ENCODE data around the gene MIDN.
A peak's percentile ranks its signal among the peaks of the same experiment; 100 is the strongest.

MIDN gene

GRCh38 chr19:1290703-1291651, 42.6 kb downstream of the MIDN start:
- POLR2A ChIA-PET = interaction anchor here (0.6 to 0.7 kb wide), 3 partner anchors 21 to 76 kb away, joined by 3 read pairs; no protein-coding TSS in a partner anchor
- peaks cover 8% of the 10 kb centered on the region for H3K4me1 ChIP-seq (ENCODE audit: control insufficient read depth, insufficient read depth, low read length)
- H3K4me3 ChIP-seq (ENCODE audit: low read depth, low read length) = no peak overlapping the region

GRCh38 chr19:1291761-1292418, 43.5 kb downstream of the MIDN start:
- CTCF ChIA-PET = no interaction called here
- H3K4me1 ChIP-seq (ENCODE audit: control insufficient read depth, insufficient read depth, low read length) = 0 out of 2 replicates have a peak, but pooled peaks cover 3% of the 10 kb centered on the region
- H3K4me3 ChIP-seq (ENCODE audit: low read depth, low read length) = no peak overlapping the region
- H3K9me3 ChIP-seq (ENCODE audit: control insufficient read depth, insufficient read depth, low read depth, low read length) = no peaks in the 10 kb centered on the region
- H3K27ac ChIP-seq (ENCODE audit: extremely low read depth, low read depth, low read length) = no peak overlapping the region
- TF ChIP-seq EGR2 (tag by site-specific recombination; IDR thresholded peaks at IDR 0.05; ENCODE audit: low read depth) = peak; percentile 44
- TF ChIP-seq ZNF792 (tag by site-specific recombination; IDR thresholded peaks at IDR 0.05) = 0 out of 2 replicates have a peak, but pooled peaks have one; percentile 72
- TF ChIP-seq ZNF521 (tag by site-specific recombination; IDR thresholded peaks at IDR 0.05) = no peak
- TF ChIP-seq ZFHX2 (tag by site-specific recombination; conservative IDR thresholded peaks at IDR 0.05) = peak; percentile 54
- TF ChIP-seq CTCF (tag by site-specific recombination; IDR thresholded peaks at IDR 0.05) = no peak
- peak; percentile 22; the same call in 1 of the 2 replicates for TF ChIP-seq PATZ1 (tag by site-specific recombination; IDR thresholded peaks at IDR 0.05)
- peak; percentile 39 for TF ChIP-seq ZIC2 (tag by site-specific recombination; IDR thresholded peaks at IDR 0.05)
- 0 out of 2 replicates have a peak, but pooled peaks have one; percentile 7 for TF ChIP-seq IKZF3 (tag by site-specific recombination; IDR thresholded peaks at IDR 0.05)
- TF ChIP-seq ZBTB8A (tag by site-specific recombination; IDR thresholded peaks at IDR 0.05) = 0 out of 2 replicates have a peak, but pooled peaks have one; percentile 7
- POLR2A ChIA-PET = interaction anchor here (0.6 to 0.7 kb wide), 2 partner anchors 22 to 75 kb away, joined by 3 read pairs; no protein-coding TSS in a partner anchor
- H3K36me3 ChIP-seq (ENCODE audit: control insufficient read depth in 2 of 2, insufficient read depth in 1 of 2, low read length in 2 of 2) = no peaks in the 10 kb centered on the region

More at GRCh38 chr19:1290703-1291651, 42.6 kb downstream of the MIDN start:
- CTCF ChIA-PET = no interaction called here
- peak; percentile 52 for TF ChIP-seq KLF1 (tag by site-specific recombination; IDR thresholded peaks at IDR 0.05)
- TF ChIP-seq GLIS1 (tag by site-specific recombination; IDR thresholded peaks at IDR 0.05) = peak; percentile 29; the same call in 1 of the 2 replicates
- TF ChIP-seq GLIS2 (tag by site-specific recombination; IDR thresholded peaks at IDR 0.05) = peak; percentile 6; the same call in 1 of the 2 replicates
- TF ChIP-seq ZNF350 (tag by site-specific recombination; IDR thresholded peaks at IDR 0.05) = no peak
- TF ChIP-seq KLF17 (tag by site-specific recombination; IDR thresholded peaks at IDR 0.05) = 0 out of 2 replicates have a peak, but pooled peaks have one; percentile 44
- TF ChIP-seq ZNF830 (tag by site-specific recombination; IDR thresholded peaks at IDR 0.05; ENCODE audit: low read depth) = no peak
- TF ChIP-seq ZEB2 (tag by site-specific recombination; IDR thresholded peaks at IDR 0.05) = 0 out of 2 replicates have a peak, but pooled peaks have one; percentile 12
- peak; percentile 24; the same call in 1 of the 2 replicates for TF ChIP-seq SP2 (tag by site-specific recombination; IDR thresholded peaks at IDR 0.05)
- H3K27ac ChIP-seq (ENCODE audit: extremely low read depth, low read depth, low read length) = no peak overlapping the region
- H3K9me3 ChIP-seq (ENCODE audit: control insufficient read depth, insufficient read depth, low read depth, low read length) = no peaks in the 10 kb centered on the region
- no peaks in the 10 kb centered on the region for H3K36me3 ChIP-seq (ENCODE audit: control insufficient read depth in 2 of 2, insufficient read depth in 1 of 2, low read length in 2 of 2)
